HepG2 (cell line): Measurements from ENCODE around the gene MLLT1. TPM values are rescaled to one million over a fixed set of nuclear protein-coding genes. Genes with fewer than 3 reads are reported as not detected.

Experiments
- ATAC-seq: fragments of 200-7000 bp; cut with Tn5 transposase; 3 replicates; pipeline ENCODE4 v1.9.1; 2020; ENCODE audit warnings: mild to moderate bottlenecking, moderate library complexity
- BruUV-seq: library from RNA; stranded (reverse); fragments of 400-500 nt; replicated peaks from 2 replicates; lab custom pipeline; 2021; lab: Mats Ljungman, UMichigan
- CTCF ChIA-PET: fragments of 300-600 bp; formaldehyde crosslinking; extraction: SDS; loops from one replicate; lab custom pipeline; 2021; ENCODE audit warnings: low total read pairs, inconsistent platforms, low intra/inter-chr PET ratio; lab: Yijun Ruan, JAX
- POLR2A ChIA-PET: fragments of 350-600 bp; sonication (Branson Sonifier 250); formaldehyde crosslinking; loops from one replicate; lab custom pipeline; 2020; ENCODE audit warnings: antibody characterized with exemption, inconsistent platforms; lab: Yijun Ruan, JAX
- DNase-seq: peaks from one replicate; pipeline ENCODE4 v3.0.0-alpha.2; 2015; ENCODE audit warnings: low spot score
- FAIRE-seq: peaks from 3 replicates; lab custom pipeline; 2011; peaks lifted over from hg19 to GRCh38; lab: Jason Lieb, UNC
- H2AFZ ChIP-seq: one replicate; pipeline ENCODE4 v1.6.1; 2011; ENCODE audit warnings: low read length, inconsistent platforms
- H3K27ac ChIP-seq: fragments of 300-600 bp; 3 replicates; pipeline ENCODE4 v1.8.0; 2011; ENCODE audit warnings: mixed run types, mild to moderate bottlenecking, mixed read lengths, low read length, inconsistent platforms; ENCODE audit not compliant: insufficient read depth; ENCODE audit errors: extremely low read length
- H3K27me3 ChIP-seq, 2 experiments: fragments of 200-600 bp in 1 of 2; 2 replicates in 1 of 2; 3 replicates in 1 of 2; pipeline versions ENCODE4 v1.6.0 to v1.8.0; 2011; ENCODE audit warnings: low read length in 2 of 2, mild to moderate bottlenecking in 2 of 2, moderate library complexity in 2 of 2, inconsistent platforms in 1 of 2; ENCODE audit not compliant: insufficient read depth in 2 of 2, control insufficient read depth in 1 of 2
- H3K36me3 ChIP-seq, 2 experiments: fragments of 200-600 bp in 1 of 2; replicated peaks in 1 of 2; 2 replicates in 1 of 2; 3 replicates in 1 of 2; pipeline versions ENCODE4 v1.5.1 to v1.8.0; 2011; ENCODE audit warnings: low read length in 2 of 2, inconsistent platforms in 1 of 2; ENCODE audit not compliant: insufficient read depth in 2 of 2, control insufficient read depth in 1 of 2
- H3K4me1 ChIP-seq: 2 replicates; pipeline ENCODE4 v1.5.1; 2012; ENCODE audit warnings: low read length, inconsistent platforms; ENCODE audit not compliant: insufficient read depth
- H3K4me2 ChIP-seq: 2 replicates; pipeline ENCODE4 v1.6.0; 2011; ENCODE audit warnings: low read depth, low read length, inconsistent platforms
- H3K4me3 ChIP-seq, 3 experiments: fragments of 200-600 bp in 1 of 3; sonication (generic), shearing (Covaris generic) in 1 of 3; replicated peaks in 1 of 3; 2 replicates each; pipeline ENCODE4 v1.5.1; 2011 to 2016; ENCODE audit warnings: low read length in 3 of 3, inconsistent platforms in 2 of 3, low read depth in 2 of 3, mild to moderate bottlenecking in 2 of 3, control low read depth in 1 of 3, mixed read lengths in 1 of 3; ENCODE audit not compliant: insufficient read depth in 1 of 3
- H3K79me2 ChIP-seq: one replicate; pipeline ENCODE4 v1.6.1; 2011; ENCODE audit warnings: low read length, inconsistent platforms; ENCODE audit not compliant: insufficient read depth
- H3K9ac ChIP-seq: 2 replicates; pipeline ENCODE4 v1.6.0; 2011; ENCODE audit warnings: mild to moderate bottlenecking, low read depth, low read length, inconsistent platforms; ENCODE audit not compliant: insufficient read depth
- H3K9me3 ChIP-seq: 2 replicates; pipeline ENCODE4 v1.5.1; 2012; ENCODE audit warnings: mild to moderate bottlenecking, low read length
- H4K20me1 ChIP-seq: 2 replicates; pipeline ENCODE4 v1.6.0; 2011; ENCODE audit warnings: inconsistent platforms, mild to moderate bottlenecking, low read length, moderate library complexity; ENCODE audit not compliant: insufficient read depth
- EP300 ChIP-seq, 3 experiments: sonication (generic) in 1 of 3; formaldehyde crosslinking in 1 of 3; IDR thresholded peaks; 2 replicates each; pipeline versions ENCODE4 v1.5.1 to v1.6.1; 2011 to 2020; ENCODE audit warnings: low read depth in 2 of 3, low read length in 2 of 3, borderline replicate concordance in 1 of 3, improper control_type of control experiment in 1 of 3, mild to moderate bottlenecking in 1 of 3, missing genetic modification reagents in 1 of 3, moderate library complexity in 1 of 3
- REPIN1 ChIP-seq: sonication (generic); formaldehyde crosslinking; IDR thresholded peaks from 2 replicates; pipeline ENCODE4 v1.8.0; 2022; ENCODE audit warnings: missing genetic modification reagents, low read depth, mild to moderate bottlenecking, borderline replicate concordance
- SCMH1 ChIP-seq: sonication (generic); formaldehyde crosslinking; IDR thresholded peaks from 2 replicates; pipeline ENCODE4 v1.9.0; 2021; ENCODE audit warnings: missing genetic modification reagents, mild to moderate bottlenecking, borderline replicate concordance
- TARDBP ChIP-seq: sonication (generic); formaldehyde crosslinking; IDR thresholded peaks from 2 replicates; pipeline ENCODE4 v1.8.0; 2022; ENCODE audit warnings: mild to moderate bottlenecking, missing genetic modification reagents
- TRIM22 ChIP-seq: fragments of 450-650 bp; IDR thresholded peaks from 2 replicates; pipeline ENCODE4 v1.6.1; 2017
- ZBTB38 ChIP-seq: sonication (generic); formaldehyde crosslinking; IDR thresholded peaks from 2 replicates; pipeline ENCODE4 v1.5.1; 2020; ENCODE audit warnings: mild to moderate bottlenecking, missing genetic modification reagents
- ZFP91 ChIP-seq: sonication (generic); formaldehyde crosslinking; IDR thresholded peaks from 2 replicates; pipeline ENCODE4 v1.9.0; 2022; ENCODE audit warnings: missing genetic modification reagents, mild to moderate bottlenecking, borderline replicate concordance
- ZNF296 ChIP-seq: sonication (generic); formaldehyde crosslinking; conservative IDR thresholded peaks from 2 replicates; pipeline ENCODE4 v1.5.0; 2020; ENCODE audit warnings: mild to moderate bottlenecking, missing genetic modification reagents
- ZNF33A ChIP-seq: sonication (generic); formaldehyde crosslinking; IDR thresholded peaks from 2 replicates; pipeline ENCODE4 v1.5.1; 2020; ENCODE audit warnings: missing genetic modification reagents, mild to moderate bottlenecking, moderate library complexity, borderline replicate concordance
- ZNF513 ChIP-seq: sonication (generic); formaldehyde crosslinking; conservative IDR thresholded peaks from 2 replicates; pipeline ENCODE4 v1.5.0; 2020; ENCODE audit warnings: missing genetic modification reagents
- ZNF83 ChIP-seq: sonication (generic); formaldehyde crosslinking; IDR thresholded peaks from 2 replicates; pipeline ENCODE4 v1.4.0; 2020; ENCODE audit warnings: missing genetic modification reagents, mild to moderate bottlenecking, borderline replicate concordance
- WGBS: methylation state at CpG from one replicate; pipeline ENCODE4 v1.1.6; 2017; ENCODE audit warnings: low lambda C conversion rate; 5-methylcytosine and 5-hydroxymethylcytosine counted together
- in situ Hi-C: cut with HindIII; loops from 2 replicates; pipeline ENCODE4 v1.10.0; 2017; ENCODE audit warnings: low pct_unique_long_range_greater_than_20kb; ENCODE audit not compliant: extremely low pct_ligation_motif_present
- intact Hi-C: fragments of 100-400 bp; cut with micrococcal nuclease; formaldehyde crosslinking; loops from one replicate; pipeline ENCODE4 v1.10.0; 2022; ENCODE audit not compliant: unreplicated experiment
- polyA plus RNA-seq, 8 experiments: library from polyadenylated mRNA; depleted of rRNA in 3 of 8; stranded (reverse) in 7 of 8; unstranded in 1 of 8; fragments of >200 nt; fragmentation: Illumina TruSeq in 4 of 8; extraction: Trizol in 4 of 8; gene quantifications; 2 replicates each; pipeline versions ENCODE4 v1.2.1 to v1.2.3, GENCODE V29; 2011 to 2016; ENCODE audit warnings: low read depth in 4 of 8, missing spikeins in 1 of 8, mixed read lengths in 1 of 8; ENCODE audit not compliant: insufficient read depth in 1 of 8
- total RNA-seq, 5 experiments: library from RNA; depleted of rRNA; stranded (reverse); fragments of >200 nt; fragmentation: Illumina TruSeq; extraction: Trizol; gene quantifications; 2 replicates each; pipeline ENCODE4 v1.2.3, GENCODE V29; 2016; ENCODE audit warnings: low read depth in 1 of 5
- TF ChIP-seq, protein P1 (sequence below): sonication (generic); formaldehyde crosslinking; IDR thresholded peaks from 2 replicates; pipeline ENCODE4 v1.8.0; 2022; ENCODE audit warnings: mild to moderate bottlenecking, missing genetic modification reagents

MLLT1 gene
- total and polyA plus RNA-seq, 2 of the 13 experiments (the other 11 are each of a cell fraction or from before 2014, with no cell fraction given) = 11.7 to 12.2 TPM

GRCh38 chr19:6209680-6210079, 70.1 kb downstream of the MLLT1 start (continued):
- TF ChIP-seq ZNF296 (CRISPR knock-in tag) (no peak), ZNF33A (CRISPR knock-in tag) (no peak), TRIM22 (0 out of 2 replicates have a peak, but pooled peaks have one; percentile 20), REPIN1 (no peak), SCMH1 (no peak), ZBTB38 (CRISPR knock-in tag) (no peak)
- TF ChIP-seq, protein P1, sequence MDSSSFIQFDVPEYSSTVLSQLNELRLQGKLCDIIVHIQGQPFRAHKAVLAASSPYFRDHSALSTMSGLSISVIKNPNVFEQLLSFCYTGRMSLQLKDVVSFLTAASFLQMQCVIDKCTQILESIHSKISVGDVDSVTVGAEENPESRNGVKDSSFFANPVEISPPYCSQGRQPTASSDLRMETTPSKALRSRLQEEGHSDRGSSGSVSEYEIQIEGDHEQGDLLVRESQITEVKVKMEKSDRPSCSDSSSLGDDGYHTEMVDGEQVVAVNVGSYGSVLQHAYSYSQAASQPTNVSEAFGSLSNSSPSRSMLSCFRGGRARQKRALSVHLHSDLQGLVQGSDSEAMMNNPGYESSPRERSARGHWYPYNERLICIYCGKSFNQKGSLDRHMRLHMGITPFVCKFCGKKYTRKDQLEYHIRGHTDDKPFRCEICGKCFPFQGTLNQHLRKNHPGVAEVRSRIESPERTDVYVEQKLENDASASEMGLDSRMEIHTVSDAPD = no peak

- CTCF ChIA-PET = no interaction called here
- Histone ChIP-seq H3K9me3 (no peaks in the 10 kb centered on the region), H3K36me3 (no peaks in the 10 kb centered on the region), H2AFZ (no peak overlapping the region), H3K27ac (no peak overlapping the region), H3K27me3 (no peaks in the 10 kb centered on the region), H3K4me1 (peaks cover 14% of the 10 kb centered on the region), H3K4me2 (no peak overlapping the region), H3K9ac (no peak overlapping the region), H3K4me3 (no peak overlapping the region), H4K20me1 (no peaks in the 10 kb centered on the region), H3K79me2 (no peaks in the 10 kb centered on the region)
- 73% methylated on average over 4 of the region's 4 CpGs for WGBS
- intact Hi-C loops = no loop called here
- FAIRE-seq (no peak), ATAC-seq (no peak), DNase-seq (no peak)
- TF ChIP-seq ZNF83 (CRISPR knock-in tag) (no peak), EP300 (IDR thresholded peaks at IDR 0.05; ENCODE audit: low read depth in 2 of 2, low read length in 2 of 2) (no peak), EP300 (CRISPR knock-in tag; IDR thresholded peaks at IDR 0.05; ENCODE audit: borderline replicate concordance) (no peak), ZBTB38 (CRISPR knock-in tag) (no peak), ZNF513 (CRISPR knock-in tag) (no peak), ZFP91 (CRISPR knock-in tag) (no peak), TARDBP (CRISPR knock-in tag) (no peak)
- no TSS peak for BruUV-seq
- POLR2A ChIA-PET = no interaction called here
- in situ Hi-C loops = no loop called here
These were observed 70.5 kb downstream of the MLLT1 start for GRCh38 chr19:6209233-6209632.
